Activated CD8-positive, alpha-beta memory T cell treated with anti-CD3 and anti-CD28 coated beads, Interleukin-2, amount 50 U/mL, for 24 hours (primary cell): ENCODE measurements around the gene TMEM151A.

Source experiments
- DNase-seq: peaks from one replicate; pipeline ENCODE4 v3.0.0-alpha.2; 2020; ENCODE audit errors: extremely low read depth

The TMEM151A gene

GRCh38 chr11:66283461-66284105, 8.1 kb upstream of the TMEM151A start:
- no peak for DNase-seq

DNA sequence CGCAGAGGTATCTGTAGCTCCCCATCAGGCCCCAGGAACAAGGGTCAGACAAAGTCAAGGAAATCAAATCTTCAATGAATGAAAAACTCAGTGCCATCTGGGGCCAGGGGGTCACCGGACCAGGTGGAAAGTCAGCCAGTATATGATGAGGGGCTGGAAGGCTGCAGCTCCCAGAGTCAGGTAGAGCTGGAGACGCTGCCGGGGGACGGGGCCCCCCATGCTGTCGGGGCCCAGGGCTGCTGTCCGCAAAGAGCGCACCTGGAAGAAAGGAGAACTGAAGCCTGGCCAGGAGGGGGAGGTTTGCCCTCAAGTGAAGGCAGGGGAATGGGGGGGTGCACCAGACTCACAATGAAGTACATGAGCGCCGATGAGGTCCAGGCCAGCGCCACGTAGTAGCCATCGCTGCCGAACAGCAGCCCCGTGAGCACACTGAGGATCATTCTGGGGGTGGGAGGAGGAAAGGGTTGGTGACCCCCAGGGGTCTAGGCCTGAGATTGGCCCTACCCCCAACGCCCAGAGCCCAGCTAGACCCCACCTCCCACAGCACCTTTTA, 7.1 kb upstream of the TMEM151A start:
- DNase-seq, result no peak

DNA sequence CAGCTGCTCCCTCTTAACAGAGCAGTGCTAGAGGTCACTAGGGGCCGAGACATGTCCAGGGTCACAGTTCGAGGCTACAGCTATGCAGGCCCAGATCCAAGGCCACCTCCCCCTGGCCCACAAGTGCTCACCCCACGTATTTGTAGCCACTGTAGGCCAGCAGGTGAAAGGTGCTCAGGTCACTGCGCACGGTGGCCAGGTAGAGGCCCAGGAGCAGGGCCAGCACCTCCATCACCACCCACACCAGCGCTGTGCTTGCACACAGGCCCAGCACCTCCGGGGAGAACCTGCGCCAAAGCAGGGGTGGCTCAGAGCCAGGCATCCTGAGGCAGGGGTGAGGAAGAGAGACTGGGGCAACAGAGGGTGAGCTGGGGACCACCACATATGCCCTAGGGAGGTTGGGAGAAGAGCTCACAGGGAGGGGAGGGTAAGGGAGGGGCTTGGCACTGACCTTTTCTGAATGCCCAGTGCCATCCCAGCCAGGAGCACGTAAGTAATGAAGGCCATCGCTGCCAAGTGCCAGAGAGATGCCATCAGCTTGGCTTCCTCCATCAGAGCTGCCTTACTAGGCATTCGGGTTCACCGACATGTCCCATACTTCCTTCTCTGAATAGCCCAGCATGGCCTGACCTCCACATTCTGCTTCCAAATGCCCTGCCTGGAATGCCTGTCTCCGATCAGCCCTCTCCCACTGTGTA, 6.3 kb upstream of the TMEM151A start:
- no peak for DNase-seq

DNA sequence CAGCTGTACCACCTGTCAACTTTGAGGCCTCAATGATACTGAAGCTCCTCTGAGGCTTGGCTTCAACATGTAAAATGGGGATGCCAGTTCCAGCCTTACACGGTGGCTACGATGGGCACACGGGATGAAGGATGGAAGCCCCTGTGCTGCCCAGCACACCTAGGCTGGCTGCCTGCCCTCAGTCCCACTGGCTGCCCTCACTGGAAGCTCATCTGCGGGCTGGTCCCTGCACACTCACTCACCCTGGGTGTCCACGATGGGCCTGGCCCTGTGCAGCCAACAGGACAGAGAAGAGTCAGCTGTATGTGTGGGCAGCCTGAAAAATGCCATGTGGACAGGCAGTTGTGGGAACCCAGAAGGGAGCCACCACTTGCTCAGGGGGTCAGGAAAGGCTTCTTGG, 5.0 kb upstream of the TMEM151A start:
- no peak for DNase-seq

DNA sequence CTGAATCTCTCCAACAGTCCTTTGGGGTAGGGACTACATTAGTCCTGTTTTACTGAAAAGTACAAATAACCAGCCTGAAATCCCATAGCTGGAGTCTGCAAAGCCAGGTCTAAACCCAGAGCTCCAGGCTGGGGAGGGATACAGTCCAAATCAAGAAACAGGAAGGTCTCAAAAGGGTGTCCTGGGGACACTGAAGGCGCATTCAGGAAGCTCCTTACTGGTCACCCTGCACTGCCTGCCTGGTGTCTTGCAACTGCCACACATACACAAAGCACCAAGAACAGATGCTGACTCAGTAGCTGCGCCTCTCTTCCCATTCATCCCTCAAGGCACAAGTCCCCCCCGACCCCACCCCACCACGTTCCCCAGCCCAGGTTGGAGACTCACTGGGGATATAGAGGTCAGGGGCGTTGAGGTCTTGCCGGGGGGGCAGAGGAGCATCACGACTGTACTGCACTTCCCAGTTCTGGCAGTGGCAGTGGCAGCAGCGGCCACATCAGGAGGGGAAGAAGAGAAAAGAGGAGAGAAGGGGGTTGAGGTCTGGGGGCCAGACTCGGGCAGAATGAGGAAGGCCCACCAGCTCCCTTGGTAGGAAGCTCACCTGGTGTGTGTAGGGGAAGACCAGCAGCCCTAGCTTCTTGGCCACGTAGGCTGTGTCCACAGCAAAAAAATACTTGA, 4.3 kb upstream of the TMEM151A start:
- no peak for DNase-seq

DNA sequence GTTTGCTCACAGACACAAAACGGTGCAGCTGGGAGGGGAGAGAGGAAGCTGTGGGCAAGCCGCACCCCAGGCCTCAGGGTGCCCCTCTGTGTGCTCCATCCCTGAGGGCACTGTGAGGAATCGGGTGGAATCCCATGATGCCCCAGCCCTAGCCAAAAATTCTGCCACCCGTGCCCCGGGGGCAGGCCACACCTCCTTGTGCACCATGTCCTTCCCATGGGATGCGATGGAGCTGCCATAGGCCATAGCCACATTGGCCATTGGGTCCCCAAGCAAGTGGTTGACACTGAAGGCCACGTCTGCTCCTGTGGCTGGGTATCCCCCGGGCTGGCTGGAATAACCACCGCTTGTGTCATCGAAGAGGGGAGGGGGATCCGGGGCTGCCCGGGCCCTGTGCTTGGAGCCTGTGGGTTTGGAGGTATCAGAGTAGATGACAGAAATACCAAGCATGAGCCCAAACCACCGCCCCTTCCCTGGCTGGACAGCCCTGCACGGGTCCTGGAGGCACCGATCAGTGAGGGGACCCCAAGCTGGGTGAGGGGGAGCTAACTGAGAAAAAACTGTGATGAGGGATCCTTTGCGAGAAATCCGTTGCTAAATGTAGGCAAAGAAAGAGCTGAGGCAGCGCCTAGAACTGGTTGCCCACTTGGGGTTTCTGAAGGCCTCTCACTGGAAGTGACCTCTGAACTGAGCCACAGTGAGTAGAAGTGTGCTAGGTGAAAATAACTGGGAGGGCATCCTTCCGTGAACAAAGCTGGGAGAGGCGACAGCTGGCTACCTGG, 3.6 kb upstream of the TMEM151A start:
- no peak for DNase-seq

DNA sequence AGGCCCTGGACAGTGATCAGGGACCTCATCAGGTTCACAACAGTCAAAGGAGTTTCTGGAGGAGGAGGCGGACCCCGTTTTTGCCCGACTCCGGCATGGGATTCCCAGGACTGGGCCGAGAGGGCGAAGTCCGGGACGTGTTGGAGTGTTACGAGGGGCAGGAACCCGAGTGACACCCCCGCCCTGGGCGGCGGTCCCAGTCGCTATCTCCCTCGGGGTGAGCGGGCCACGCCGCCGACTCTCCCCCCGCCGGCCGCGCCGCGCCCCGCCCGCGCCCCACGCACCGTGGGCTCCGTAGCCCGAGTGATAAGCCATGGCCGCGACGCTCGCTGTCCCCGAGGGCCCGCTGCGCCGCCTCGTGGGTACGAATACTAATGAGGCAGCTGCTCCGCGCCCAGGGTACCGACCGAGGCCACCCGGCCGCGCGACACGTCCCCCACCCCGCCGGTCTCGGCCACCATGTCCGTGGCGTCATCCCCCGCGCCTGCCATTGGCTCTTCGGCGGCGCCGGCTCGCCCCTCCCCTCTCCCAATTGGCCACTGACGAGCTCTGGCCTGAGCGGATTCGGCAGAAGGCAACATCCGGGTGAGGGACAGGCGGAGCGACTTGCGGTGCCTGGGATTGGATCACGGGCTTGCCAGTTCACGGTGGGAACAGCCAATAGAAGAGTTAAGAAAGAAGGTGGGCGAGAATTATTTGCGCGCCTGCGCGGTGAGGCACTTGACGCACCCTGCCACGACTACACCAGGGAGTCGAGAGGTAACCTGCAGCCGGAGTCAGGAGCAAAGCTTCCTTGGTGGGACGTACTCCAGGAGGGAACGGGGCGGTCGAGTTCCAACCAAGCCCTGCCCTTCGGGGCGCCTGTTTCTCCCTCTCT, 2.8 kb upstream of the TMEM151A start, which contains the start of gene YIF1A:
YIF1A (minus strand) TSS at position 473 of the 877 bp plus-strand sequence; CDS start at position 315, 158 bp downstream.
- DNase-seq, result peak; percentile 97

- peak; percentile 55 for DNase-seq
These were observed 2.0 kb upstream of the TMEM151A start for GRCh38 chr11:66289548-66290329.

GRCh38 chr11:66290330-66290621, 1.4 kb upstream of the TMEM151A start:
- DNase-seq, result no peak

- no peak for DNase-seq
These were observed 390 bp upstream of the TMEM151A start for GRCh38 chr11:66291303-66291705.

DNA sequence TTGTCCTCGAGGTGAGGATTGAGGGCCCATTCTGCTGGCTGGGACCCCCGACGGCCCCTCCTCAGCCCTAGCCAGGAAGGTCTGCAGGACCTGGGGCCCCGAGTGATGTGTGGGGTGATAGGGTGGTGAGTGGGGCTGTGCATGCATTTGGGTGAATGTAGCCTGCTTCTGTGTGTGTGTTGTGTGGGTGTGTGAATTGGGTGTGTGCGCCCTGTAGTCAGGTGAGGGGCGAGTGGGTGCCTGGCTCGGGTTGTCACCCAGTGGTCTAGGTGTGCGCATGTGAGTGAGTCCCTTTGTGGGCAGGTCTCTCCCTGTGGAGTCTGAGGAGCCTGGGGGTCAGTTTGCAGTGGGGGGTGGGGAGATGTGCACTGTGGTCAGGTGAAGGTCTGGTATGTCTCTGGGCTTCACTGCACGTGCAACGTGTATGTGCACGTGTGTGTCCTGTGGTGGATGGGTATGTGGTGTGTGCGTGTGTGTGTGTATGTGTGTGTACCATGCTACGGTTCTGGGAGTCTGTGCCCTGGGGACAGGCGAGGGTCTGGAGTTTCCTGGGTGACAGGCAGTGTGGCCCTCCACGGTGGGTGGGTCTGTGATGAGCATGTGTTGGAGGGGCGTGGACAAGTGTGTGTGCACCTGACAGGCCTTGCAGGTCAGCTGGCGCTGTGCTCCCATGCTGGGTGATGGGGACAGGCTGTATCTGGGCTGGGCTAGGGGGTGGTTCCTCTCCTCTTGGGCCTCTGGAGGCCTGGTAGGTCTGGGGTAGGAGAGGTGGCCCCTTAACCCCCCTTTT, 1.0 kb downstream of the TMEM151A start:
- no peak for DNase-seq

- DNase-seq, result no peak
These were observed 1.7 kb downstream of the TMEM151A start for GRCh38 chr11:66293352-66293751.

- DNase-seq, result no peak
These were observed 2.3 kb downstream of the TMEM151A start for GRCh38 chr11:66293777-66294625.

GRCh38 chr11:66294626-66295620, 3.2 kb downstream of the TMEM151A start:
- no peak for DNase-seq

GRCh38 chr11:66297610-66298009, 5.9 kb downstream of the TMEM151A start:
- DNase-seq, result no peak

DNA sequence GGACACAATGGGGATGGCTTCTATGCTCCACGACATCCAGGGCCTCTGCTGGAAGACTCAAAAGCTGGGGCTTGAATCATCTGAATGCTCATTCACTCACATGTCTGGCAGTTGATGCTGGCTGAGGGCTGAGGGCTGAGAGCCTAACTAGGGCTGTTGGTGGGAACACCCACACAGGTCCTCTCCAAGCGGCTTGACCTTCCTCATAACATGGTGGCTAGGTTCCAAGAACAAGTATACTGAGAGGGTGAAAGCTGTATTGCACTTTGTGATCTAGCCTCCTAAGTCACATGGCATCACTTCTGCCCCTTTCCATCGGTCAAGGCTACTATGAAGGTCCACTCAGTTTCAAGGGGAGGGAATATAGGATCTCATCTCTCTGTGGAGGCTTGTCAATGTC, 7.5 kb downstream of the TMEM151A start:
- DNase-seq, result no peak

DNA sequence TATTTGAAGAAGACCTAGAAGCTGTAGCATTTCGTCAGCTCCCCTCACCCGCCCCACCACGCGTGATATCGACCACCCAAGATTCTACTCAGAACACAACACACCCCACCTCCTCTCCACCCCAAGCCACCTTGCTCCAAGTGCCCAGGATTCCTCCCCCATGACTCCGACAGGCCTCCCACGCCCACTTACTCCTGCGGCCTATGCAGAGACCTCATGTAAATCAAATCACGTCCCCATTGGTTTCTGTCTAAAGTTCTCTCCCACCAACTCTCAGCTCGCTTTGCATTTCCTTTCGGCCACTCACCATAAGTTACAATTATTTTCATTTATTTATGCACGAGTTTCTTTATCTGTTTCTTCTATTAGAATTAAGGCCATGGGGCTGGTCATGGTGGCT, 11.0 kb downstream of the TMEM151A start:
- DNase-seq, result no peak
